Measurements from ENCODE around the gene CTXND1. TPM values are rescaled to one million over a fixed set of nuclear protein-coding genes. Genes with fewer than 3 reads are reported as not detected.

CTXND1 gene
- total and polyA plus RNA-seq, 2 donors (not counting 1 experiment from before 2014, with no cell fraction given) = under 0.01 to 0.01 TPM

DNA sequence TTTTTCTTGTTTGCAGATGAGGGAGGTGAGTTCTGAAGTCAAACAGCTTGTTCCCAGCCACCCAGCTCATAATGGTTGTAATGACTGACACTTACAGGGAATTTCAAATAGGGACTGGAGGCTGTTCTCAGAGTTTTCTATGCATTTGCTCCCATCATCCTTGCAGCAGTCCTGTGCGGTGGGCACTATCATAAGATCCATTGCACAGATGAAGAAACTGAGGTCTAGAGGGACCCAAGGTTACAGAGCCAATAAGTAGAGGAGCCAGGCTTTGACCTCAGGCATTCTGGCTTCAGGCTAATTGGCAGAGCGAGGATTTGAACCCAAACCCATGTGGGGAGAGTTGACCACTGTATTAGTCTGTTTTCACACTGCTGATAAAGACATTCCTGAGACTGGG, 66.9 kb downstream of the CTXND1 start:
- Histone ChIP-seq H3K27ac (ENCODE audit: insufficient read depth, low read length) (no peak overlapping the region), H3K4me2 (ENCODE audit: extremely low read depth, insufficient read depth, low read length) (no peak overlapping the region), H3K36me3 (ENCODE audit: control insufficient read depth, insufficient read depth, low read length) (peaks cover 17% of the 10 kb centered on the region), H3K79me2 (ENCODE audit: control insufficient read depth, insufficient read depth, low read length) (no peaks in the 10 kb centered on the region), H3K4me1 (ENCODE audit: control insufficient read depth, extremely low read depth, insufficient read depth, low read length) (peaks cover 9% of the 10 kb centered on the region), H4K20me1 (ENCODE audit: control insufficient read depth, extremely low read depth, insufficient read depth, low read length) (no peaks in the 10 kb centered on the region), H2AFZ (ENCODE audit: low read length) (no peak overlapping the region), H3K9ac (ENCODE audit: insufficient read depth, low read length) (no peak overlapping the region), H3K9me3 (ENCODE audit: control insufficient read depth, insufficient read depth, low read depth, low read length) (no peaks in the 10 kb centered on the region), H3K4me3 (replicated peaks in 1 of 4; ENCODE audit: control extremely low read depth in 1 of 4, insufficient read depth in 1 of 4, low read depth in 3 of 4, low read length in 4 of 4) (no peak overlapping the region), H3K27me3 (ENCODE audit: control insufficient read depth, insufficient read depth, low read length) (no peaks in the 10 kb centered on the region)
- no peak for DNase-seq (ENCODE audit: low read depth in 2 of 2)
- no peak for TF ChIP-seq EZH2 (IDR thresholded peaks at IDR 0.05; ENCODE audit: low read length, missing control alignments)
- TF ChIP-seq CTCF (conservative IDR thresholded peaks at IDR 0.05 in 1 of 2, IDR thresholded peaks at IDR 0.05 in 1 of 2; ENCODE audit: low read depth in 1 of 2, low read length in 2 of 2) = no peak

GRCh38 chr15:80184554-80184953, 67.5 kb downstream of the CTXND1 start:
- no peaks in the 10 kb centered on the region for H3K79me2 ChIP-seq (ENCODE audit: control insufficient read depth, insufficient read depth, low read length)
- no peaks in the 10 kb centered on the region for H3K9me3 ChIP-seq (ENCODE audit: control insufficient read depth, insufficient read depth, low read depth, low read length)
- no peak overlapping the region for H3K27ac ChIP-seq (ENCODE audit: insufficient read depth, low read length)
- no peak overlapping the region for H3K4me2 ChIP-seq (ENCODE audit: extremely low read depth, insufficient read depth, low read length)
- DNase-seq (ENCODE audit: low read depth in 2 of 2) = no peak
- no peak overlapping the region for H2AFZ ChIP-seq (ENCODE audit: low read length)
- H3K4me1 ChIP-seq (ENCODE audit: control insufficient read depth, extremely low read depth, insufficient read depth, low read length) = peaks cover 12% of the 10 kb centered on the region
- H3K9ac ChIP-seq (ENCODE audit: insufficient read depth, low read length) = no peak overlapping the region
- H4K20me1 ChIP-seq (ENCODE audit: control insufficient read depth, extremely low read depth, insufficient read depth, low read length) = no peaks in the 10 kb centered on the region
- H3K36me3 ChIP-seq (ENCODE audit: control insufficient read depth, insufficient read depth, low read length) = peaks cover 18% of the 10 kb centered on the region
- no peak for TF ChIP-seq CTCF (conservative IDR thresholded peaks at IDR 0.05 in 1 of 2, IDR thresholded peaks at IDR 0.05 in 1 of 2; ENCODE audit: low read depth in 1 of 2, low read length in 2 of 2)
- no peak for TF ChIP-seq EZH2 (IDR thresholded peaks at IDR 0.05; ENCODE audit: low read length, missing control alignments)
- H3K4me3 ChIP-seq (replicated peaks in 1 of 4; ENCODE audit: control extremely low read depth in 1 of 4, insufficient read depth in 1 of 4, low read depth in 3 of 4, low read length in 4 of 4) = no peak overlapping the region
- H3K27me3 ChIP-seq (ENCODE audit: control insufficient read depth, insufficient read depth, low read length) = no peaks in the 10 kb centered on the region

DNA sequence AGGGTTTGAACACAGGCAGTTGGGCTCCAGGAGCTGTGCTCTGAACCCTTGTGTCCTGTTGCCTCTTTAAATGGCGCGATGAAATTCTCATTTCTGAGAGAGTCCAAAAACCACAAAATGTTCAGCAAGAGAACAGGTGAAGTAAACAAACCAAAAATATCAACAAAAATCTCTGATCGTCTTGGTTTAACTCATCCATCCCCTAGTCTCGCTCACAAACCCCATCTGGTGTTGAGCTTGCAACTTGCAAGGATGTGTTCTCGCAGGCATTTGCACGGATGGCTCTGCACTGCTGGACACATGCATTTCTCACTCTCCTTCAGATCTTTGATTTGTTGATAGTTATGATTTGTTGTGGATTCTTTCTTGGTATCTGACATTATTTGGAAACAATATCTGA, 68.1 kb downstream of the CTXND1 start:
- TF ChIP-seq EZH2 (IDR thresholded peaks at IDR 0.05; ENCODE audit: low read length, missing control alignments) (no peak), CTCF (conservative IDR thresholded peaks at IDR 0.05 in 1 of 2, IDR thresholded peaks at IDR 0.05 in 1 of 2; ENCODE audit: low read depth in 1 of 2, low read length in 2 of 2) (peak; percentile 18 to 45)
- no peak overlapping the region for H3K9ac ChIP-seq (ENCODE audit: insufficient read depth, low read length)
- peak in 1 of 2 donors; percentile 49 for DNase-seq (ENCODE audit: low read depth in 2 of 2)
- no peak overlapping the region for H2AFZ ChIP-seq (ENCODE audit: low read length)
- no peak overlapping the region for H3K27ac ChIP-seq (ENCODE audit: insufficient read depth, low read length)
- no peaks in the 10 kb centered on the region for H3K79me2 ChIP-seq (ENCODE audit: control insufficient read depth, insufficient read depth, low read length)
- H3K36me3 ChIP-seq (ENCODE audit: control insufficient read depth, insufficient read depth, low read length) = peaks cover 18% of the 10 kb centered on the region
- peaks cover 16% of the 10 kb centered on the region for H3K4me1 ChIP-seq (ENCODE audit: control insufficient read depth, extremely low read depth, insufficient read depth, low read length)
- no peaks in the 10 kb centered on the region for H3K9me3 ChIP-seq (ENCODE audit: control insufficient read depth, insufficient read depth, low read depth, low read length)
- H3K4me2 ChIP-seq (ENCODE audit: extremely low read depth, insufficient read depth, low read length) = no peak overlapping the region
- H4K20me1 ChIP-seq (ENCODE audit: control insufficient read depth, extremely low read depth, insufficient read depth, low read length) = no peaks in the 10 kb centered on the region
- no peak overlapping the region for H3K4me3 ChIP-seq (replicated peaks in 1 of 4; ENCODE audit: control extremely low read depth in 1 of 4, insufficient read depth in 1 of 4, low read depth in 3 of 4, low read length in 4 of 4)
- H3K27me3 ChIP-seq (ENCODE audit: control insufficient read depth, insufficient read depth, low read length) = no peaks in the 10 kb centered on the region

All from fibroblast of lung (primary cell).